ENCODE results near the gene SYT7.
"Not testable (repeated sequence)": the region's sequence is repeated elsewhere in the genome, so short reads cannot be mapped to it uniquely, and the experiment has no call there.

The SYT7 gene

DNA sequence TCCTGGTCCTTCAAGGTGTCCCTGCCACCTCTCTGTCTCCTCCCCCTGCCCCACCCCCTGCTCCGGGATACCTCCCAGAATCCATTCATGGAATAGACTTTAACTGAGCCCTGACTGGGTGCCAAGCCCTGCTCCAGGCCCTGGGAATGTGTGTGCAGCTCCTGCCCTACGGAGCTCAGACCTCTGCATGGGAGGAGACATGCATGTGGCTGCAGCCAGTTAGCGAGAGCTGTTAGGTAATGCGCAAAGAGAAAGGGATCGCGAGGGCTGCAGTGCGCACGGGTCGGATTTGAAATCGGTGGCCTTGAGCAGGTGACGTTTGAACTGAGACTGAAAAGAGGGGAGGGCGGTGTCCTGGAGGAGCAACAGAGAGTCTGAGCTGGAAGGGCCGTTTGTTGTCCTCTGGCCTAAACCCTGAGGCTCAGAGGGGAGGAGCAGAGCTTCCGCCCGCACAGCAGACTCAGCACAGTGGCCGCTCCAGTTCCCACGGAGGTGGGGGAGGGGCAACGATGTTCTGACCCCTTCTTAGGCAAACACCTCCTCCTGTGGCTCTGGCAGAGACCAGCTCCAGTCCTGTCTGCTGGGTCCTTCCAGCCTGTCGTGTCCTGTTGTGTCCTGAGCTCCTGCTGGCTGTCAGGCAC is 92.1 kb downstream of the SYT7 start:
- Histone ChIP-seq H3K9me3 (ENCODE audit: insufficient read depth, low read depth, low read length) (no peaks in the 10 kb centered on the region), H3K4me3 (ENCODE audit: low read length) (peak overlapping the region; percentile 33), H3K36me3 (ENCODE audit: insufficient read depth, low read length) (no peaks in the 10 kb centered on the region), H3K4me1 (ENCODE audit: insufficient read depth, low read length) (peaks cover 16% of the 10 kb centered on the region), H3K9ac (ENCODE audit: low read depth, low read length) (peak overlapping the region; percentile 21; the same call in 1 of the 2 replicates), H3K27ac (ENCODE audit: low read depth, low read length) (no peak overlapping the region), H3K27me3 (ENCODE audit: insufficient read depth, low read length) (no peaks in the 10 kb centered on the region)
- 7% methylated on average over 19 of the region's 19 CpGs for WGBS

DNA sequence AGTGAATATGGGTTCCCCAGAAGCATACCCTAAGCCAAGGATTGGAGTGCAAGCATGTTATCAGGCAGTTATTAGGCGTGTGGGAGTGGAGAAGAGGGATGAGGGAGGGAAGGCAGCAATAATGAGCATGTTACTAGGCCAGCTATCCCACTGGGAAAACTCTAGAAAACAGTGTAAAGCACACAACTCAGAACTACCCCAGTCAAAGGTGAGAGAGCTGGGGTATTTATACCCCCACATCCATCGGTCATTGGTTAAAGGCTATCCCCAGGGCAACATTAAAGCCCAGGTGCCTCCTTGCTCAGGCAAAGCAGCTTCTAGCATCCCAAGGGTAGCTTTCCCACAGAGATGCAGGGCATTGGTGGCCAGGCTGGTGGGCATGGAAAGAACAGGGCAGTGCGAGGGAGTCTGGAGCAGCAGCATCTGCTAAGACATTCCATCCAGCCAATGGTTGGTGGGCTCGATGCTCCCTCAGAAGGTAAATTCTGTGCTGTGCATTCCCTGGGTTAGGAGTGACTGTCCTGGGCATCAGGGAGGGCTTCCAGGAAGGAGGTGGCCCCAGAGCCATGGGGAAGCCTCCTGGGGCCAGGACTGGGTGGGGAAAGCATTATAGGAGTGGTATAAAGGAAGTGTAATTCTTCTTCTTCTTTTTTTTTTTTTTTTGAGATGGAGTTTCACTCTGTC is 93.4 kb downstream of the SYT7 start:
- H3K9me3 ChIP-seq (ENCODE audit: insufficient read depth, low read depth, low read length): no peaks in the 10 kb centered on the region
- no peak overlapping the region for H3K27ac ChIP-seq (ENCODE audit: low read depth, low read length)
- WGBS: 90% methylated on average over 4 of the region's 4 CpGs
- H3K9ac ChIP-seq (ENCODE audit: low read depth, low read length): no peak overlapping the region
- no peaks in the 10 kb centered on the region for H3K27me3 ChIP-seq (ENCODE audit: insufficient read depth, low read length)
- no peaks in the 10 kb centered on the region for H3K36me3 ChIP-seq (ENCODE audit: insufficient read depth, low read length)
- H3K4me1 ChIP-seq (ENCODE audit: insufficient read depth, low read length): peaks cover 19% of the 10 kb centered on the region
- no peak overlapping the region for H3K4me3 ChIP-seq (ENCODE audit: low read length)

DNA sequence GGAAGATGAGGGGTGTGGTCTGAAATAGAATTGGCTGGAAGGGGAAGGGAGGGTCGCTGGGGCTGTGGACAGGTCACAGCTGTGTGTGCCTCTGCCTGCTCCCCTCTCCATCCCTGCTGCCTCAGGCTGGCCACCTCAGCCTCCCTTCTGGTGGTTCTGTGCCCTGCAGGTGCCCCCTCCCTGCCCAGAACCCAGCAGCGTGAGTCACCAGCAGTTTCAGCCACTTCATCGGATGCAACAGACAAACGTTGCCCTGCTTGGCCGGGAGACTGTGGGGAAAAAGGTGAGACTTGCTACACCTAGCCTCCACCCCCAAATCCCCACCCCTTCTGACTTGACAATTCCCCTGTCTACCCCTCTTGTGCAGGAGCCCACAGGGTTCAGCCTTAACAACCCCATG is 94.1 kb downstream of the SYT7 start:
- no peaks in the 10 kb centered on the region for H3K36me3 ChIP-seq (ENCODE audit: insufficient read depth, low read length)
- H3K9ac ChIP-seq (ENCODE audit: low read depth, low read length): no peak overlapping the region
- no peak overlapping the region for H3K27ac ChIP-seq (ENCODE audit: low read depth, low read length)
- no peaks in the 10 kb centered on the region for H3K27me3 ChIP-seq (ENCODE audit: insufficient read depth, low read length)
- H3K4me1 ChIP-seq (ENCODE audit: insufficient read depth, low read length): peaks cover 21% of the 10 kb centered on the region
- no peak overlapping the region for H3K4me3 ChIP-seq (ENCODE audit: low read length)
- 73% methylated on average over 5 of the region's 5 CpGs for WGBS
- H3K9me3 ChIP-seq (ENCODE audit: insufficient read depth, low read depth, low read length): no peaks in the 10 kb centered on the region

- Histone ChIP-seq H3K27me3 (ENCODE audit: insufficient read depth, low read length) (no peaks in the 10 kb centered on the region), H3K9ac (ENCODE audit: low read depth, low read length) (no peak overlapping the region), H3K9me3 (ENCODE audit: insufficient read depth, low read depth, low read length) (no peaks in the 10 kb centered on the region), H3K4me3 (ENCODE audit: low read length) (no peak overlapping the region), H3K36me3 (ENCODE audit: insufficient read depth, low read length) (no peaks in the 10 kb centered on the region), H3K4me1 (ENCODE audit: insufficient read depth, low read length) (peaks cover 27% of the 10 kb centered on the region), H3K27ac (ENCODE audit: low read depth, low read length) (no peak overlapping the region)
- 88% methylated on average over 6 of the region's 6 CpGs for WGBS
Observed at GRCh38 chr11:61486011-61486620, 94.8 kb downstream of the SYT7 start.

DNA sequence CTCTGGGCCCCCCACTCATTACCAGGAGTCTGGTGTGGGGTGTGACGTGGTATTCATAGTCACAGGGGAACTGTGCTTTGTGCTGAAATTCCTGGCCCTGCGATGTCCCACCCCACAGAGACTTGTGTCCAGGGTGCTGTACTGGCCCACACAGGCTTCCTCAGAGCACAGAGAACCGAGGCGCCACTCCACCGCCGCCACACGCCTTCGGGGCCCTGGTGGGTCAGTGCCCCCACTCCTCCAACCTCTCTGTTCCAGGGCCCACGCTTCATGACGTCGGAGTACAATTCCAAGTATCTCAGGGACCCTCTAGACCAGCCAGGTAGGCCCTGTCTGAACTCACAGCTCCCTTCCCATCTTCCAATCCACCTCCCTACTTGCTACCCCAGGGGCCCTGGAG is 95.8 kb downstream of the SYT7 start:
- Histone ChIP-seq H3K4me1 (ENCODE audit: insufficient read depth, low read length) (peaks cover 28% of the 10 kb centered on the region), H3K36me3 (ENCODE audit: insufficient read depth, low read length) (no peaks in the 10 kb centered on the region), H3K27ac (ENCODE audit: low read depth, low read length) (no peak overlapping the region), H3K4me3 (ENCODE audit: low read length) (no peak overlapping the region), H3K9ac (ENCODE audit: low read depth, low read length) (no peak overlapping the region), H3K9me3 (ENCODE audit: insufficient read depth, low read depth, low read length) (no peaks in the 10 kb centered on the region), H3K27me3 (ENCODE audit: insufficient read depth, low read length) (no peaks in the 10 kb centered on the region)
- 95% methylated on average over 11 of the region's 11 CpGs for WGBS

GRCh38 chr11:61484541-61484940 is 96.3 kb downstream of the SYT7 start:
- WGBS: 74% methylated on average over 11 of the region's 11 CpGs
- Histone ChIP-seq H3K27ac (ENCODE audit: low read depth, low read length) (no peak overlapping the region), H3K36me3 (ENCODE audit: insufficient read depth, low read length) (no peaks in the 10 kb centered on the region), H3K27me3 (ENCODE audit: insufficient read depth, low read length) (no peaks in the 10 kb centered on the region), H3K9ac (ENCODE audit: low read depth, low read length) (no peak overlapping the region), H3K4me1 (ENCODE audit: insufficient read depth, low read length) (peaks cover 24% of the 10 kb centered on the region), H3K4me3 (ENCODE audit: low read length) (no peak overlapping the region), H3K9me3 (ENCODE audit: insufficient read depth, low read depth, low read length) (no peaks in the 10 kb centered on the region)

DNA sequence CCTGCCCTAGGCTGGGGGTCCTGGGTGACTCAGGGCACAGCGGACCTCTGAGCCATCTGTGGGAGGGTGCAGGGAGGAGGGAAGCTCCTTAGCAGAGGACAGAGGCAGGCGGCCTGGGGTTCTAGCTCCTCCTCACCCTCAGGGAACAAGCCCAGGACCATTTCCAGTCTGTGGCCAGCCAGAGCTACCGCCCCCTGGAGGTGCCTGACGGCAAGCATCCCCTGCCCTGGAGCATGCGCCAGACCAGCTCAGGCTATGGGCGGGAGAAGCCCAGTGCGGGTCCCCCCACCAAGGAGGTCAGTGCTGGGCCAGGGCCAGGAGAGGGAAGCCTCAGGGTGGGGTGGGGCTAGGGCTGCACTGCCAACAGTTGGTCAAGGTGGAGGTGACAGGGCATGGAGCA is 98.4 kb downstream of the SYT7 start:
- H3K27ac ChIP-seq (ENCODE audit: low read depth, low read length): no peak overlapping the region
- no peaks in the 10 kb centered on the region for H3K36me3 ChIP-seq (ENCODE audit: insufficient read depth, low read length)
- no peaks in the 10 kb centered on the region for H3K27me3 ChIP-seq (ENCODE audit: insufficient read depth, low read length)
- H3K9ac ChIP-seq (ENCODE audit: low read depth, low read length): no peak overlapping the region
- no peaks in the 10 kb centered on the region for H3K9me3 ChIP-seq (ENCODE audit: insufficient read depth, low read depth, low read length)
- peaks cover 12% of the 10 kb centered on the region for H3K4me1 ChIP-seq (ENCODE audit: insufficient read depth, low read length)
- WGBS: 42% methylated on average over 7 of the region's 7 CpGs
- no peak overlapping the region for H3K4me3 ChIP-seq (ENCODE audit: low read length)

DNA sequence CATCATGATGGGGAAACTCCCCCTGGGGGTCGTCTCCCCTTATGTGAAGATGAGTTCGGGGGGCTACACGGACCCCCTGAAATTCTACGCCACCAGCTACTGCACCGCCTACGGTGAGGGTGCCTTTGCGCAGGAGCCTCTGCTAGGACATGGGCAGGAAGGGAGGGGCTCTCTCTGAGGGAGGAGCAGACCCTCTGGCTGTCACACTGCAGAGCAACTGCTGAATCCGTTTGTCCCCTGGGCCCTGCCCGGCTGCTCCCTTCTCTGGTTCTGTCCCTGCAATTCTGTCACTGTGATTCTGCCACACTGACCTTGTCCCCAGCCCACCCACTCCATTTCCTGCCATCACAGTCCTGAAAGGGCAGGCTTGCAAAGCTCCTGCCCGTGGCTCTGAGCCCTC is 99.1 kb downstream of the SYT7 start:
- whole genome bisulfite sequencing: 80% methylated on average over 10 of the region's 10 CpGs
- H3K27ac ChIP-seq (ENCODE audit: low read depth, low read length): no peak overlapping the region
- H3K36me3 ChIP-seq (ENCODE audit: insufficient read depth, low read length): no peaks in the 10 kb centered on the region
- no peak overlapping the region for H3K4me3 ChIP-seq (ENCODE audit: low read length)
- H3K9ac ChIP-seq (ENCODE audit: low read depth, low read length): no peak overlapping the region
- H3K27me3 ChIP-seq (ENCODE audit: insufficient read depth, low read length): no peaks in the 10 kb centered on the region
- peaks cover 12% of the 10 kb centered on the region for H3K4me1 ChIP-seq (ENCODE audit: insufficient read depth, low read length)
- H3K9me3 ChIP-seq (ENCODE audit: insufficient read depth, low read depth, low read length): no peaks in the 10 kb centered on the region

DNA sequence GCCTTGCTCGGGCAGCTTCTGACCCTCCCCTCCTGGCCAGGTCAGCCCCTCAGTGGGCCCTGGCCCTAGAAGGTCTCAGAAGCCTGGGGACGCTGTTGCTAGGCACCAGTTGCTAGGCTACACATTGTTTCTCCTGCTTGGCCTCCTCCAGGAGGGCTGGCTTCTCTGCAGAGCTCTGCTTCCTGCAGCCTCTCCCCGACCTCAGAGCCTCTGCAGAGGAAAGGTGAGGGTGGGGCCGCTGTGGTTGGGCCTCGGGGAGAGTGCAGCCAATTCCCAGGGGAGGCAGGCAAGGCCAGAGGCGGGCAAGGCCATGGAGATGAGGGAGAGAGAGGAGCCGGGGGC is 99.9 kb downstream of the SYT7 start:
- Histone ChIP-seq H3K36me3 (ENCODE audit: insufficient read depth, low read length) (no peaks in the 10 kb centered on the region), H3K27ac (ENCODE audit: low read depth, low read length) (no peak overlapping the region), H3K4me3 (ENCODE audit: low read length) (no peak overlapping the region), H3K27me3 (ENCODE audit: insufficient read depth, low read length) (no peaks in the 10 kb centered on the region), H3K9me3 (ENCODE audit: insufficient read depth, low read depth, low read length) (no peaks in the 10 kb centered on the region), H3K9ac (ENCODE audit: low read depth, low read length) (no peak overlapping the region), H3K4me1 (ENCODE audit: insufficient read depth, low read length) (peaks cover 12% of the 10 kb centered on the region)
- 23% methylated on average over 7 of the region's 7 CpGs for WGBS

GRCh38 chr11:61480261-61480993 is 100.4 kb downstream of the SYT7 start:
- 88% methylated on average over 15 of the region's 15 CpGs for whole genome bisulfite sequencing
- H3K27me3 ChIP-seq (ENCODE audit: insufficient read depth, low read length): no peaks in the 10 kb centered on the region
- no peak overlapping the region for H3K4me3 ChIP-seq (ENCODE audit: low read length)
- H3K4me1 ChIP-seq (ENCODE audit: insufficient read depth, low read length): peaks cover 12% of the 10 kb centered on the region
- H3K9me3 ChIP-seq (ENCODE audit: insufficient read depth, low read depth, low read length): no peaks in the 10 kb centered on the region
- H3K36me3 ChIP-seq (ENCODE audit: insufficient read depth, low read length): no peaks in the 10 kb centered on the region
- no peak overlapping the region for H3K9ac ChIP-seq (ENCODE audit: low read depth, low read length)
- H3K27ac ChIP-seq (ENCODE audit: low read depth, low read length): no peak overlapping the region

GRCh38 chr11:61479360-61480058 is 101.4 kb downstream of the SYT7 start:
- H3K27ac ChIP-seq (ENCODE audit: low read depth, low read length); H3K4me3 ChIP-seq (ENCODE audit: low read length); H3K9ac ChIP-seq (ENCODE audit: low read depth, low read length); H3K9me3 ChIP-seq (ENCODE audit: insufficient read depth, low read depth, low read length); H3K36me3 ChIP-seq (ENCODE audit: insufficient read depth, low read length); H3K27me3 ChIP-seq (ENCODE audit: insufficient read depth, low read length): not testable (repeated sequence)
- 94% methylated on average over 11 of the region's 11 CpGs for WGBS
- H3K4me1 ChIP-seq (ENCODE audit: insufficient read depth, low read length): peaks cover 12% of the 10 kb centered on the region
